Memory B cell (primary cell): Measurements from ENCODE around the gene PEX14.

Experiments
- ATAC-seq: fragments of 150-1000 bp; cut with Tn5 transposase; 2 replicates; pipeline ENCODE4 v1.10.0; 2021; ENCODE audit warnings: low read depth, mild to moderate bottlenecking, moderate library complexity
- DNase-seq, 2 donors: peaks; one replicate each; pipeline ENCODE4 v3.0.0; 2022; ENCODE audit warnings: low spot score in 2 of 2
- H3K27ac Mint-ChIP-seq: one replicate; pipeline ENCODE4 v1.8.0; 2022; ENCODE audit warnings: mild to moderate bottlenecking, moderate library complexity, mixed read lengths
- H3K27me3 Mint-ChIP-seq: one replicate; pipeline ENCODE4 v1.8.0; 2022; ENCODE audit warnings: mixed read lengths
- H3K36me3 Mint-ChIP-seq: one replicate; pipeline ENCODE4 v1.8.0; 2022; ENCODE audit warnings: mild to moderate bottlenecking, mixed read lengths
- H3K4me1 Mint-ChIP-seq: one replicate; pipeline ENCODE4 v1.8.0; 2022; ENCODE audit warnings: mixed read lengths
- H3K4me3 Mint-ChIP-seq: one replicate; pipeline ENCODE4 v1.8.0; 2022; ENCODE audit warnings: mild to moderate bottlenecking, moderate library complexity, mixed read lengths
- H3K9me3 Mint-ChIP-seq: one replicate; pipeline ENCODE4 v1.8.0; 2022; ENCODE audit warnings: mixed read lengths

PEX14 gene

DNA sequence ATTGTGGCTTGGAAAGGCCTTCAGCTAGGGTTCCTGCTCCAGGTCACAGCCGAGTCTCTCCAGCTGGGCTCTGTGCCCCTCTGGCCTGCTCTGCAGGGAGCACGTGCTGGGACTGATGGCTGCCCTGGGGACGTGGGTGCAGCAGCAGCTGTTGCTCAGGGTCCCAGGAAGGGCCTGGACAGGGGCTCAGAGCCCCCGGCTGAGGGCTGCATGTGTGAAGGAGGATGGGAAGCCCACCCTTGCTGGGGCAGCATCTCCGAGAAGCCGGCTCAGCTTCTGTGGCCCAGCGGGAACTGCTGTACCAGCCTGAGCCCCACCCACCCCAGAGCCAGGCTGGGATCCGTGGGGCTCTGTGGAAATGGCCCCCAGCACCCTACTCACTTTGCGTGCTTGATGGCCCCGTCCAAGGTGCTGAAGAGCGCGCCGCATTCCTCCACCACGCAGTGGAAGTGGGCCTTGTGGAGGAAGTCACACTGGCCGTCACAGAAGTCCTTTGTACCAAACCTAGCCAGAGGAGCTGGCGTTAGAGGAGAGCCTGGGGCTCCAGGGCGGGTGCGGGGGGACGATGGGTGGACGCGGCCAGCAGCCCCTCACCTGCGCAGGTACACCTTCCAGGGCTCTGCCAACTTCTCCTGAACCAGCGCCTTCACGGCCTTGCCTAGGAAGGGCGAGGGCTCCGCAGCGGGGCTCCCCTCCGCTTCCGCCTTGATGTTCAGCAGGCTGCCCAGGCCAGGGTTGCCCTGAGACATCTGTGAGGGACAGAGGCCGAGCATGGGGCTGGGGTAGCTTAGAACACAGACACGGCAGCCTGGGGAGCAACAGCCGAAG, 174.2 kb downstream of the PEX14 start:
- Mint-ChIP-seq H3K36me3 (peaks cover 9% of the 10 kb centered on the region), H3K4me1 (no peaks in the 10 kb centered on the region), H3K4me3 (no peak overlapping the region), H3K9me3 (no peaks in the 10 kb centered on the region), H3K27ac (no peak overlapping the region), H3K27me3 (no peaks in the 10 kb centered on the region)
- DNase-seq (no peak), ATAC-seq (no peak)

DNA sequence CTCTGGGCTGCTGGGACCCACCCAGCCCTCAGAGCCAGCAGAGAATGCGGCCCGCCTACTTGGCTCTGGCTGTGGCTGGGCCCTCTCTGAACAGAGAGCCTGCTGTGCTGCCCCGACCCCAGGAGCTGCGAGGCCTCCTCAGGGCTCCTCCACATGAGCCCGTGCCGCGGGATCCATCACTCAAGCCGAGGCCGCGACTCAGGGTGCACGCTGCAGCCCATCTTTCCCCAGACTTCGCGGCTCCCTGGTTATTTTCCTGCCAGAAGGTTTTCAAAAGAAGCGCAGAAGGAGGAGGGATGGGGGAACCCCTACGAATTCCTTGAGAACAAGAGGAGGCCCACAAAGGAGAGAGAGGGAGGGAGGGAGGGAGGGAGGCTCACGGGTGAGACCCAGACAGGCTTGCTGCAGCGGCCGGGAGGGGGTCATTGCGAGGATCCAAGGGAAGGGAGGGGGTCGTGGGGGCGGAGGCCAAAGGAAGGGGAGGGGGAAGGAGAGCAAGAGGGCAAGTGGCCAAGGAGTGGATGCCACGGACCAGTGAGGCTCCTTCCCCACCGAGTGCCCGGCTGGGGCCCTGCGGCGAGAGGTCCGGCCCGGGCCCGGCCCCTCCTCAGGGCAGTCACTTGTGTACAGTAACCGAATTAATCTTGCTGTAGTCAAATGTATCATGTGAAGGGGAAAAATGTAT, 174.9 kb downstream of the PEX14 start:
- no peak for ATAC-seq
- H3K27ac Mint-ChIP-seq, result no peak overlapping the region
- no peak for DNase-seq
- peaks cover 11% of the 10 kb centered on the region for H3K36me3 Mint-ChIP-seq
- H3K9me3 Mint-ChIP-seq, result no peaks in the 10 kb centered on the region
- H3K4me3 Mint-ChIP-seq, result no peak overlapping the region
- H3K4me1 Mint-ChIP-seq, result no peaks in the 10 kb centered on the region
- H3K27me3 Mint-ChIP-seq, result no peaks in the 10 kb centered on the region

- no peak overlapping the region for H3K4me3 Mint-ChIP-seq
- no peak for ATAC-seq
- no peak overlapping the region for H3K27ac Mint-ChIP-seq
- no peak for DNase-seq
- H3K27me3 Mint-ChIP-seq, result no peaks in the 10 kb centered on the region
- no peaks in the 10 kb centered on the region for H3K4me1 Mint-ChIP-seq
- H3K36me3 Mint-ChIP-seq, result peaks cover 8% of the 10 kb centered on the region
- no peaks in the 10 kb centered on the region for H3K9me3 Mint-ChIP-seq
Measured at GRCh38 chr1:10650556-10651388, 176.0 kb downstream of the PEX14 start.

GRCh38 chr1:10651389-10651766, 176.6 kb downstream of the PEX14 start:
- no peaks in the 10 kb centered on the region for H3K9me3 Mint-ChIP-seq
- no peak for DNase-seq
- no peak overlapping the region for H3K4me3 Mint-ChIP-seq
- H3K27ac Mint-ChIP-seq, result no peak overlapping the region
- peaks cover 4% of the 10 kb centered on the region for H3K36me3 Mint-ChIP-seq
- H3K4me1 Mint-ChIP-seq, result no peaks in the 10 kb centered on the region
- no peaks in the 10 kb centered on the region for H3K27me3 Mint-ChIP-seq
- ATAC-seq, result no peak

DNA sequence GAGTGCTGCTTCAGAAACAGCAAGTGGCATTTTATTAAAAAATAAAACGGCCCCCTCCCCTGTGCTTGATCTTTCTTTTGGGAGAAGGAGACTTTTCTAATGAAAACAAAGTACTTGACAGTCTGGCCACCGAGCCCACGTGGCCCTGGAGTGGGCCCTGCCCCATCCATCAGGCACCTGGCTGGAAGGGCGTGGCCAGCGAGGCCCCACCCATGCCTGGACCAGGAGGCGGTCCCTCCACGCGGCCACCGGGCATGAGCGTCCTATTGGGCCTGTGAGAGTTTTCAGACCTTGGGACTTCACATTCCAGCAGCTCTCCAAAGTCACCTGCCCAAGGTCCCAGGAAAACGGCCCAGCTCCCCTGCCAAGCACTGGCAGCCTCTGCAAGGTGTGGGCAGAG, 177.0 kb downstream of the PEX14 start:
- Mint-ChIP-seq H3K4me3 (no peak overlapping the region), H3K9me3 (no peaks in the 10 kb centered on the region), H3K27ac (no peak overlapping the region), H3K4me1 (no peaks in the 10 kb centered on the region), H3K27me3 (no peaks in the 10 kb centered on the region), H3K36me3 (peaks cover 4% of the 10 kb centered on the region)
- DNase-seq (no peak), ATAC-seq (no peak)

- no peaks in the 10 kb centered on the region for H3K27me3 Mint-ChIP-seq
- H3K9me3 Mint-ChIP-seq, result no peaks in the 10 kb centered on the region
- ATAC-seq (no peak), DNase-seq (no peak)
- H3K27ac Mint-ChIP-seq, result no peak overlapping the region
- H3K4me1 Mint-ChIP-seq, result no peaks in the 10 kb centered on the region
- peaks cover 4% of the 10 kb centered on the region for H3K36me3 Mint-ChIP-seq
- no peak overlapping the region for H3K4me3 Mint-ChIP-seq
Measured at GRCh38 chr1:10652626-10653025, 177.9 kb downstream of the PEX14 start.

DNA sequence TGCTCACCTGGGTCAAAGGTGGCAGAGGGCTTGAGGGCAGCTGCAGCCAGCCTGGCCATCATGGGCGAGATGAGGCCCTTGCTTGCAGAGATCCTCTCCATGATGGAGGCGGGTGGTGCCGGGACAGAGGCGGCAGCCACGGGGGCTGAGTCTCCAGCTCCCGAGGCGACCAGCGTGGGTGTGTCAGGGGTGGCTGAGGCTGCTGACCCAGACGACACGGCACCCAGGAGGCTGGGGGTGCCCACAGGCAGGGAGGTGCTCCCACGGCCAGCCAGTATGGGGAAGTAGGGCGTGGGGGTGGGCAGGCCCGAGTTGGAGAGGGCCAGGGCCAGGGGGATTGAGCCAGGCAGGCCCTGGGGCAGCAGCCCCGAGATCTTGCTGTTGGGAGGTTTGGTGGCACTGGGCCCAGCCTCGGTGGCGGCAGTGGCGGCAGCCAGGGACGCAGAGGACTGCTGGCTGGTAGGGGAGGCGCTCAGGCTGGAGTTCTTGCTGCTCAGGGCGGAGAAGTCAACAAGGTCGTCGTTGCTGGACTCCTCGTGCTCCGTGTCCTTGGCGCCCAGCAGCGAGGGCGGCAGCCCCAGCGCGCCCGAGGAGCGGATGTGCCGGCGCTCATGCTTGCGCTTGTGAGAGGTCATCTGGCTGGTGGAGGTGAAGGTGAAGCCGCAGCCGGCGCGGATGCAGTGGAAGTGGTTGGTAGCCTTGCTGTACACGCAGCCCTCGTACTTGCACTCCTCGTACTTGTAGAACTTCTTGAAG, 178.8 kb downstream of the PEX14 start:
- Mint-ChIP-seq H3K4me3 (no peak overlapping the region), H3K4me1 (no peaks in the 10 kb centered on the region), H3K27ac (no peak overlapping the region), H3K9me3 (no peaks in the 10 kb centered on the region), H3K36me3 (peaks cover 4% of the 10 kb centered on the region), H3K27me3 (no peaks in the 10 kb centered on the region)
- ATAC-seq (no peak), DNase-seq (no peak)

DNA sequence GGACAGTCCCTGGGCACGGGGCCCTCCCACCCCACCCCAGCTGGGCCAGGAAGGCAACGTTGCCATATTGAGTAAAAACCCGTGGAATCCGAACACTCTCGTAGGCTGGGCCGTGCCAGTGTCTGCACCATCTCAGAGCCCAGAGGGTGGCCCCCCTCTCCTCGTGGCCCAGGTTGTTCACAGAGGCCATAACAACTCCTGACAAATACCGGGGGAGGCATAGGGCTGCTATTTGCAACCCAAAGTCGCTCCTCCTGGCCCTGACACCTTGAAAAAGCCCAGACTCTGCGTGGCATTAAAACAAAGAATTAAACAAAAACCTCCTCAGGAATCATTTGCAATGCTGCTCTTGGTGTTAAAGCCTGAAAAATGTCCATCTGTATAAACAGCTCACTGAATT, 180.3 kb downstream of the PEX14 start:
- ATAC-seq (no peak), DNase-seq (no peak)
- Mint-ChIP-seq H3K4me1 (no peaks in the 10 kb centered on the region), H3K9me3 (no peaks in the 10 kb centered on the region), H3K4me3 (no peak overlapping the region), H3K27ac (no peak overlapping the region), H3K27me3 (no peaks in the 10 kb centered on the region), H3K36me3 (peaks cover 9% of the 10 kb centered on the region)

GRCh38 chr1:10656431-10656830, 181.7 kb downstream of the PEX14 start:
- Mint-ChIP-seq H3K36me3 (peaks cover 9% of the 10 kb centered on the region), H3K4me1 (no peaks in the 10 kb centered on the region), H3K27me3 (no peaks in the 10 kb centered on the region), H3K9me3 (no peaks in the 10 kb centered on the region), H3K4me3 (no peak overlapping the region), H3K27ac (no peak overlapping the region)
- ATAC-seq, result no peak
- DNase-seq, result no peak

- Mint-ChIP-seq H3K27ac (no peak overlapping the region), H3K36me3 (peaks cover 9% of the 10 kb centered on the region), H3K27me3 (no peaks in the 10 kb centered on the region), H3K9me3 (no peaks in the 10 kb centered on the region), H3K4me3 (no peak overlapping the region), H3K4me1 (no peaks in the 10 kb centered on the region)
- no peak for DNase-seq
- no peak for ATAC-seq
Measured at GRCh38 chr1:10657088-10657847, 182.5 kb downstream of the PEX14 start.

- Mint-ChIP-seq H3K9me3 (no peaks in the 10 kb centered on the region), H3K4me1 (no peaks in the 10 kb centered on the region), H3K27ac (no peak overlapping the region), H3K27me3 (no peaks in the 10 kb centered on the region), H3K36me3 (peaks cover 8% of the 10 kb centered on the region), H3K4me3 (no peak overlapping the region)
- DNase-seq (no peak), ATAC-seq (no peak)
Measured at GRCh38 chr1:10658396-10659066, 183.8 kb downstream of the PEX14 start.

- Mint-ChIP-seq H3K27ac (no peak overlapping the region), H3K4me3 (no peak overlapping the region), H3K27me3 (no peaks in the 10 kb centered on the region), H3K36me3 (peaks cover 7% of the 10 kb centered on the region), H3K4me1 (no peaks in the 10 kb centered on the region), H3K9me3 (no peaks in the 10 kb centered on the region)
- no peak for DNase-seq
- no peak for ATAC-seq
Measured at GRCh38 chr1:10659218-10659617, 184.5 kb downstream of the PEX14 start.
